HL-60 (cell line): ENCODE measurements around the gene CRYBA4.

Experiments
- DNase-seq, 2 experiments: peaks; one replicate each; pipeline ENCODE4 v3.0.0-alpha.2; 2010 to 2020; ENCODE audit warnings: low read depth in 1 of 2, low spot score in 1 of 2
- H3K27ac ChIP-seq: fragments of 250-450 bp; sonication (Bioruptor Pico); replicated peaks from 2 replicates; pipeline ENCODE4 v1.5.1; 2020; ENCODE audit warnings: mild to moderate bottlenecking, moderate library complexity
- H3K27me3 ChIP-seq: fragments of 250-450 bp; sonication (Bioruptor Pico); 2 replicates; pipeline ENCODE4 v1.5.1; 2021; ENCODE audit warnings: mild to moderate bottlenecking, moderate library complexity; ENCODE audit not compliant: insufficient read depth, poor library complexity, severe bottlenecking
- H3K4me3 ChIP-seq: replicated peaks from 2 replicates; pipeline ENCODE4 v1.5.1; 2011; ENCODE audit warnings: mild to moderate bottlenecking, control low read depth, low read length; ENCODE audit not compliant: insufficient read depth
- GABPA ChIP-seq: IDR thresholded peaks from 2 replicates; pipeline ENCODE4 v1.6.1; 2012; ENCODE audit warnings: low read depth
- POLR2AphosphoS5 ChIP-seq: IDR thresholded peaks from 2 replicates; pipeline ENCODE4 v1.6.1; 2012; ENCODE audit warnings: low read depth
- SPI1 ChIP-seq: IDR thresholded peaks from 2 replicates; pipeline ENCODE4 v1.6.1; 2012; ENCODE audit warnings: low read depth, mild to moderate bottlenecking, borderline replicate concordance
- TF ChIP-seq, protein P1 (sequence below): IDR thresholded peaks from one replicate; pipeline ENCODE4 v1.5.1; 2011; ENCODE audit warnings: low read length, control low read depth, inconsistent platforms; ENCODE audit not compliant: insufficient read depth
- TF ChIP-seq, protein P2 (sequence below): IDR thresholded peaks from 2 replicates; pipeline ENCODE4 v1.6.1; 2012; ENCODE audit warnings: low read depth; ENCODE audit not compliant: insufficient replicate concordance

Gene CRYBA4

DNA sequence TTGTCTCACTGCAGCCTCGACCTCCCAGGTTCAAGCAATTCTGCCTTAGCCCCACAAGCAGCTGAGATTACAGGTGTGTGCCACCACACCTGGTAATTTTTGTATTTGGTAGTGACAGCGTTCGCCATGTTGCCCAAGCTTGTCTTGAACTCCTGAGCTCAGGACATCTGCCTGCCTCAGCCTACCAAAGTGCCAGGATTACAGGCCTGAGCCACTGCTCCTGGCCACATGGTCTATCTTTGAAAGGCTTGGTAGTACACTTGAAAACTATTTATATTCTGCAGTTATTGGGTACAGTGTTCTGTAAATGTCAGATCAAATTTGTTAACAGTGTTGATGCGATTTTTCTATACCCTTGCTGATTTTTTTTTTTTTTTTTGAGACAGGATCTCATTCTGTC is 9.5 kb downstream of the CRYBA4 start:
- TF ChIP-seq SPI1, result no peak
- no peak for TF ChIP-seq POLR2AphosphoS5
- TF ChIP-seq, protein P1, sequence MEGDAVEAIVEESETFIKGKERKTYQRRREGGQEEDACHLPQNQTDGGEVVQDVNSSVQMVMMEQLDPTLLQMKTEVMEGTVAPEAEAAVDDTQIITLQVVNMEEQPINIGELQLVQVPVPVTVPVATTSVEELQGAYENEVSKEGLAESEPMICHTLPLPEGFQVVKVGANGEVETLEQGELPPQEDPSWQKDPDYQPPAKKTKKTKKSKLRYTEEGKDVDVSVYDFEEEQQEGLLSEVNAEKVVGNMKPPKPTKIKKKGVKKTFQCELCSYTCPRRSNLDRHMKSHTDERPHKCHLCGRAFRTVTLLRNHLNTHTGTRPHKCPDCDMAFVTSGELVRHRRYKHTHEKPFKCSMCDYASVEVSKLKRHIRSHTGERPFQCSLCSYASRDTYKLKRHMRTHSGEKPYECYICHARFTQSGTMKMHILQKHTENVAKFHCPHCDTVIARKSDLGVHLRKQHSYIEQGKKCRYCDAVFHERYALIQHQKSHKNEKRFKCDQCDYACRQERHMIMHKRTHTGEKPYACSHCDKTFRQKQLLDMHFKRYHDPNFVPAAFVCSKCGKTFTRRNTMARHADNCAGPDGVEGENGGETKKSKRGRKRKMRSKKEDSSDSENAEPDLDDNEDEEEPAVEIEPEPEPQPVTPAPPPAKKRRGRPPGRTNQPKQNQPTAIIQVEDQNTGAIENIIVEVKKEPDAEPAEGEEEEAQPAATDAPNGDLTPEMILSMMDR, result no peak
- TF ChIP-seq, protein P2, sequence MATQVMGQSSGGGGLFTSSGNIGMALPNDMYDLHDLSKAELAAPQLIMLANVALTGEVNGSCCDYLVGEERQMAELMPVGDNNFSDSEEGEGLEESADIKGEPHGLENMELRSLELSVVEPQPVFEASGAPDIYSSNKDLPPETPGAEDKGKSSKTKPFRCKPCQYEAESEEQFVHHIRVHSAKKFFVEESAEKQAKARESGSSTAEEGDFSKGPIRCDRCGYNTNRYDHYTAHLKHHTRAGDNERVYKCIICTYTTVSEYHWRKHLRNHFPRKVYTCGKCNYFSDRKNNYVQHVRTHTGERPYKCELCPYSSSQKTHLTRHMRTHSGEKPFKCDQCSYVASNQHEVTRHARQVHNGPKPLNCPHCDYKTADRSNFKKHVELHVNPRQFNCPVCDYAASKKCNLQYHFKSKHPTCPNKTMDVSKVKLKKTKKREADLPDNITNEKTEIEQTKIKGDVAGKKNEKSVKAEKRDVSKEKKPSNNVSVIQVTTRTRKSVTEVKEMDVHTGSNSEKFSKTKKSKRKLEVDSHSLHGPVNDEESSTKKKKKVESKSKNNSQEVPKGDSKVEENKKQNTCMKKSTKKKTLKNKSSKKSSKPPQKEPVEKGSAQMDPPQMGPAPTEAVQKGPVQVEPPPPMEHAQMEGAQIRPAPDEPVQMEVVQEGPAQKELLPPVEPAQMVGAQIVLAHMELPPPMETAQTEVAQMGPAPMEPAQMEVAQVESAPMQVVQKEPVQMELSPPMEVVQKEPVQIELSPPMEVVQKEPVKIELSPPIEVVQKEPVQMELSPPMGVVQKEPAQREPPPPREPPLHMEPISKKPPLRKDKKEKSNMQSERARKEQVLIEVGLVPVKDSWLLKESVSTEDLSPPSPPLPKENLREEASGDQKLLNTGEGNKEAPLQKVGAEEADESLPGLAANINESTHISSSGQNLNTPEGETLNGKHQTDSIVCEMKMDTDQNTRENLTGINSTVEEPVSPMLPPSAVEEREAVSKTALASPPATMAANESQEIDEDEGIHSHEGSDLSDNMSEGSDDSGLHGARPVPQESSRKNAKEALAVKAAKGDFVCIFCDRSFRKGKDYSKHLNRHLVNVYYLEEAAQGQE, result no peak
- no peak for TF ChIP-seq GABPA
- H3K4me3 ChIP-seq, result no peak overlapping the region
- H3K27ac ChIP-seq, result no peak overlapping the region
- H3K27me3 ChIP-seq, result no peaks in the 10 kb centered on the region
- DNase-seq, result no peak

DNA sequence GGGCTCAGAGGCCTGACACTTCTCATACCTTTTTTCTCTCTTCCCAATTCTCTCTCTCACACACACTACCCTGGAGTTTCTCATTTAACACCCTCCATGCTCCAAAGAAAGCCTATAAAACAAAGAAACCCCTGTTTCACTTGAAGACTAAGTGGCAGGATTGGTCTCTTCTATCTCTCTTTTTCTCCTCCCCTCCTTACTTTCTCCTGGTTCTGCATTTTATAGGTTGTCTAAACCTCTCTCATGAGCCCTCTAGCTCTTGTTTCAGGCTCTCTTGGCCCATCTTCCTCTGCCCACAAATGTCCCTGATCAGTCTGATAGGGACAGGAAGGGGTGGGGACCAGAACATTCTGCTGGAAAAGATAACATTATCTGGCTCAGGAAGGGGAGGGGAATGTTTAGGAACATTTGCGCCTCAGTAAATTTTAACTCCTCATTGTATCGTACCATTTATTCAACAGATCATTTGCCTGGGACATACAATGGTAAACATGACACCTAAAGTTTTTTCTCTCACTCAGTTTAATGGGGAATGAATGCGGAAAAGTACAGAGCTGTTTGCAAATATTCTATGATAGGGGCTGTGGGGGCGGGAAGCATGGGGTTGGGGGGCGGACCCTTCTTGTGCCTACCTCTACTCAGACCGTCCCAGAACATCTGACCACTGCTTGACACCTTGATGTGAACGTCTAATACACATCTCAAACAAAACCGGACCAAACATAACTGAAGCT is 10.8 kb downstream of the CRYBA4 start:
- Histone ChIP-seq H3K4me3 (no peak overlapping the region), H3K27me3 (no peaks in the 10 kb centered on the region), H3K27ac (no peak overlapping the region)
- DNase-seq, result no peak
- TF ChIP-seq, protein P2, result no peak
- TF ChIP-seq SPI1 (no peak), POLR2AphosphoS5 (no peak), GABPA (no peak)
- TF ChIP-seq, protein P1, result no peak

DNA sequence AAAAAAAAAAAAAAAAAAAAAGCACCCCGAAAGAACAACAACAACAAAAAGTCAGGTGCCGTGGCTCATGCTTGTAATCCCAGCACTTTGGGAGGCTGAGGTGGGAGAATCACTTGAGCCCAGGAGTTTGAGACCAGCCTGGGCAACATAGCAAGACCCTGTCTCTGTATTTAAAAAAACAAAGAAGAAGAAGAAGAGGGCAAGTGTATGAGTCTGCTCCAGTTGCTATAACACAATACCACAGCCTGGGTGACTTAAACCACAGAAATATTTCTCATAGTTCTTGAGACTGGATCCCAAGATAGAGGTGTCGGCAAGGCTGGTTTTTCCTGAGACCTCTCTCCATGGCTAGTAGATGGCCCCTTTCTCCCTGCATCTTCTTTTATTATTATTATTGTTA is 12.4 kb downstream of the CRYBA4 start:
- H3K27me3 ChIP-seq, result no peaks in the 10 kb centered on the region
- H3K4me3 ChIP-seq, result no peak overlapping the region
- TF ChIP-seq GABPA, result no peak
- TF ChIP-seq SPI1, result no peak
- TF ChIP-seq POLR2AphosphoS5, result no peak
- TF ChIP-seq, protein P2, result no peak
- TF ChIP-seq, protein P1, result no peak
- DNase-seq, result no peak
- H3K27ac ChIP-seq, result no peak overlapping the region
